ENCODE data around the gene NPHP3.
"Not testable (repeated sequence)": the region's sequence is repeated elsewhere in the genome, so short reads cannot be mapped to it uniquely, and the experiment has no call there.

Gene NPHP3

DNA sequence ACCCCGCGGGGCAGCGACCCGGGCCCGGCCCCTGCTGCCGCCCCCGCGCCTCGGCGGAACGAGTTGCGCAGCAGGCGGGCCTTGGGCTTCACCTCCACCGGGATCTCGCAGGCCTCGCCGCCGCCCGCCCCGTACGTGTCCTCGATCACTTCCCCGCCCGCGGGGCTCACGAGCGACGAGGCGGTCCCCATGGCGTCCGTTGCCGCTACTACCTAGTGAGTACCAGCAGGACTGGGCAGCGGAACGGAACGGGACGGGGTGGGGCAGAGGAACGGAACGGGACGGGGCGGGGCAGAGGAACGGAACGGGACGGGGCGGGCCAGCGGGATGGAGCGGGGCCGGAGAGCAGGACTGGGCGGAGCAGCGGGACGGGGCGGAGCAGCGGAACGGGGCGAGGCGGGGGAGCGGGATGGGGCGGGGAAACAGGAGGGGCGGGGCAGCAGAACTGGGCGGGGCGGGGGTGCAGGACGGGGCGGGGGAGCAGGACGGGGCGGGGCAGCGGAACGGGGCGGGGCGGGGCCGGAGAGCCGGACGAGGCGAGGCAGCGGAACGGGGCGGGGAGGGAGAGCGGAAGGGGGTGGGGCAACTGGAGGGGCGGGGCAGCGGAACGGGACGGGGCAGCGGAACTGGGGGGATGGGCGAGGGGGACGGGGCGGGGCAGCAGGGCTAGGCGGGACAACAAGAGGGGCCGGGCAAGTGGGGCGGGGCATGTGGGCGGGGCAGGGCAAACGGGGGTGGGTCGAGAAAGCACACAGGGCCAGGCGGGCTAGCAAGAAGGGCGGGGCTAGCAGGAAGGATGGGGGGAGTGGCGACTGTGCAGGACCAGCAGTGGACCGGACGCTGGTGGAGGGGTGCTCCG, at the start of gene NPHP3:
NPHP3 (minus strand) TSS at position 245 of the 859 bp plus-strand sequence; CDS start at position 191, 54 bp downstream.
- DNase-seq = peak; percentile 26

DNA sequence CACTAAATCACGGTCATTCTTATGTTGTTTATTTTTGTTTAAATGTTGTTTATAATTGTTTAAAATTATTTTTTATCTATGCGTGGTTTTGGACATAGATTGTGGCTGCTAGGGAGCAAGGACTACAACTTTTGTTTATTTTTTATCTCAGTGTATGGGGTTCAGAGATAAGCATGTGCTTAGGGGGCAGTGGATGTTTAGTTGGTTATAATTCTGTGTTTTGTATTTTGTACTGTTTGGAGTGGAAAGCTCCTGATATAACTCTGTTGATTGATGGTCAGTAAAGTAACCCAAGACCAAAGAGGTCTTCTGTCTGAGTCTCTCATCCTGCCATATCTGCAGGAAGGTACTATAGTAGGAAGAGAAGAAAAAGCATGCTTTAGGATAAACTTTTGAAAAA, 36.5 kb upstream of the NPHP3 start:
- no peak for DNase-seq

- DNase-seq = no peak
These were observed 34.0 kb upstream of the NPHP3 start for GRCh38 chr3:132756108-132756650.

- DNase-seq = no peak
These were observed 31.7 kb upstream of the NPHP3 start for GRCh38 chr3:132753946-132754345.

- no peak for DNase-seq
These were observed 27.6 kb upstream of the NPHP3 start for GRCh38 chr3:132749786-132750185.

GRCh38 chr3:132746720-132747119, 24.5 kb upstream of the NPHP3 start:
- not testable (repeated sequence) for DNase-seq

- DNase-seq = no peak
These were observed 16.1 kb upstream of the NPHP3 start for GRCh38 chr3:132738314-132738713.

DNA sequence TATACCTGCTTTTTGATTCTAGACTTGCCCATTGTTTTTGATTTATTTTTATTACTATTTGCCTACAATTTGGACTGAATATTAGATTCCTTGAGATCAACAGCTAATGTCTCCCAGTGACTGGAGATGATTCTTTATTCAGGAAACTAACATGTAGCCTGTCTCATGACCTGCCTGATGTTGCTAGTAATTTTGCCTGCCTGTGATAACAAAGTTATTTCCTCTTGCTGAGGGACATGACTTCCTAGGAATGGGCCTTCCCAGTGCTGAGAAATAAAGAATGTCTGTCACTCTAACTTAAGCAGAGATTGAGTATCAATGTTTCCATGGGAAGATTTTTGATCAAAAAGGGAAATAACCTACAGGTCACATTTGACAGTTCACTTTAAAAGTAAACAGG, 13.4 kb upstream of the NPHP3 start:
- no peak for DNase-seq

GRCh38 chr3:132730891-132731580, 8.8 kb upstream of the NPHP3 start:
- DNase-seq = no peak

DNA sequence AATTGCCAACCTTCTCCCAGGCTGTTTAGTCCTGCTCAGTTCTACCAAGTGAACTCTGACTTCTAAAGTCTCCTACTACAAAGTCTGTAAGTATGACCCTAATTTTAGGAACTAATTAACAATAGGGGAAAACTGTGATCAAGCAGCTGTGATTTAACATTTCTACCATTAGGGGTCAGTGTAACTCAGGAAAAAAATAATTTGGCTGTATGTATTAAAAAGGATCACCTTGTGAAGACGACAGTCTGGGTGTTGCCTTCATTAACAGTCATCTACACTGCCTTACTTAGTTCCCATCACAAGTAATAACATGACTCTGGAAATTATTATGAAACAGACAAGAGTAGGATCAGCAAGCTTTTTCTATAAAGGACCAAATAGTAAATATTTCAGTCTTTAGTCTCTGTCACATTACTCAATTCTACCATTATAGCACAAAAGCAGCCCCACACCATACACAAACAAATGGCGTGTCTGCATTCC, 4.2 kb upstream of the NPHP3 start:
- DNase-seq = no peak

- DNase-seq = no peak
These were observed 1.1 kb upstream of the NPHP3 start for GRCh38 chr3:132723024-132723950.

DNA sequence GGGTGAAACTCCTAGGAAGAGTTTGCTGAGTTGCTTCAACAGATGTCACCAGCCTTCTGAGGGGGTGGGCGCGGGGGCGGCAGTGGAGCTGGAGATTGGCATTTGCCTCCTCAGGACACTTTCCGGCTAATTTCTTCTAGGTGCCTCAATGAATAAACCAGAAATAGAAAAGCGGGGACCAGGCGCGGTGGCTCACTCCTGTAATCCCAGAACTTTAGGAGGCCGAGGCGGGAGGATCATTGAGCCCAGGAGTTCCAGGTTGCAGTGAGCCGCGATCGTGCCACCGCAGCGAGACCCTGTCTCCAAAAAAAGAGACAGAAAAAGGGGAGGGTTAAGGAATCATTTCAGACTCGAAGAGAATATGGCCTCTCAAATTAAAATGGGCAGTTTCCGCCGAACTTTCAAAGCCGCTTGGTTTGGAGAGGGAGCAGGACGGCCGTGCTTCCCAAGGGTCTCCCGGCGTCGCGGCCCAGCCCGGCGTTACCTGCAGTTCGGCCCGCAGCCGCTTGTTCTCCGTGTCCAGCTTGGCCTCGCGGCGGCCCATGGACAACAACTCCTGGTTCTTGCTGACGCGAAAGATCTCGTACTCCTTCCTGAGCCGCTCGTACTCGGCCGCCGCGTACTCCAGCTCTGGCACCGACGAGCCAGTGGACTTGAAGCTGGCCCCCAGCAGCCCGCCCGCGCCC, 587 bp downstream of the NPHP3 start:
- no peak for DNase-seq

DNA sequence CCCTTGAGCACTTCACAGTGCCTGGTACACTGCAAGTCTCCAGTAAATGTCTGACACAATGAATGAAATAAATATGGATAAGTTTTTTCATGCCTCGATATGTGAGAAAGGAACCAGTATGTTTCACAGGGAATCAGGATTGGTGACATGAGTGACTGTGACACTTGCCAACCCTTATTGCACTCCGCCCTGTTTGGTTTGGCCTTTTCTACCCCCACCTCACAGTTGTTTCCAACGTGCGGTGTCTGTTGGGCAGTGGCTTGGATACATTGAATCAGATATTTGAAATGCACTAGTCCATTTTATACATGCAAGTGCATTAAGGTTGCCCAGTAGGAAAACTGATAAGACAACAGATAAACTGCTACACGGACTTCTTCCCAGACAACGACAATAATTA, 2.0 kb downstream of the NPHP3 start:
- no peak for DNase-seq

- DNase-seq = no peak
These were observed 5.8 kb downstream of the NPHP3 start for GRCh38 chr3:132716372-132716771.

- DNase-seq = no peak
These were observed 8.1 kb downstream of the NPHP3 start for GRCh38 chr3:132713977-132714727.

DNA sequence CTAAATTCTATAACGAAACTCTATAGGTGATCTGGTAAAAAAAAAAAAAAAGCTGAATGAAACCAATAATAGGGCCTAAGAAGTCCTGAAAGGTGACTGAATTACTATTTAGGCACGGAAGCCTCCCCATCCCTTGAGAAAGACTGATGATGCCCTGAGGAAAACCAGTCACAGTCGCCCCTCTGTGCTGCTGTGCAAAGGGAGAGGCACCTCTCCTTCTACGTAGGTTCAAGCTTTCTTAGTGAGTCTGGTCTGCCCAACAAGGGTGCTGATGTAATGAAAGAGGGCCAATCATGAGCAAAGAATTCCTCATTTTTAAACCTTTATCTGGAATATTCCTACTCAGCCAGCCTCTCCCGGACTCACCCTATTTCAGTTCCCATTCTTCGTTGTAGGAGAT, 11.9 kb downstream of the NPHP3 start:
- no peak for DNase-seq

- no peak for DNase-seq
These were observed 12.4 kb downstream of the NPHP3 start for GRCh38 chr3:132709761-132710160.

- no peak for DNase-seq
These were observed 18.5 kb downstream of the NPHP3 start for GRCh38 chr3:132703733-132704132.

DNA sequence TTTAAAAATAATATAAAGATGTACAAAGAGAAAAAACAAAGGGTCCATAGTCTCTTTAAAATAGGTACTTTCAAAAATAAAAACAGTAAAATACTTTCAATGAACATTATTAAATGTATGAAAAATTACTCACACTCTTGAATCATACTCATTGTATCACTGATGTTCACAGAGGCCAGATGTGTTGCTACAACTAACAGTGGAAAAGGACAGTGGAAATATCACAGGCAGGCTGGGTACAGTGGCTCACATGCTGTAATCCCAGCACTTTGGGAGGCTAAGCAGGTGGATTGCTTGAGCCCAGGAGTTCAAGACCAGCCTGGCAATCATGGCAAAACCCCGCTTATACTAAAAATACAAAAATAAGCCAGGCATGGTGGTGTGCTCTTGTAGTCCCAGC, 26.8 kb downstream of the NPHP3 start:
- no peak for DNase-seq

- no peak for DNase-seq
These were observed 27.2 kb downstream of the NPHP3 start for GRCh38 chr3:132694991-132695390.

DNA sequence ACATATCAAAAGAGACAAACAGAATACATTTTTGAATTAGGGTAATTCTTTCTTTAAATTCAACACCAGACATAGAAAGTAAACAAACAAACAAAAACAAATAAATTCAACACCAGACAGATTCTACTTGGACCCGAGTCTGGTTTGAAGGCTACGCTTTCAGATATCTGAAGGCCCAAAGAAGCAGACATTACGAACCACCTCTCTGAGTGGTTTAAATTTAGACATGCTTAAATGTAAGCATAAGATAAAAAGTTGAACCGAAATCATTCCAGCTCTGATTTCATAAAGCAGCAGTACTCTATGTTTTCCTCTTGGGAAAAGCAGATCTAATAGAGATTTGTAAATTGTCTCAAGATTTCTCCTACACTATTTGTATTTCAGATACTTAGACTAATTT, 32.2 kb downstream of the NPHP3 start:
- no peak for DNase-seq

All from cortex of kidney (tissue), 1 donor.